Mucosa of rectum (tissue), 2 donors: Measurements from ENCODE around the gene MIPOL1.
A peak's percentile ranks its signal among the peaks of the same experiment; 100 is the strongest.

Experiments used
- H3K27ac ChIP-seq, 2 donors: one replicate each; pipeline ENCODE4 v1.7.0; 2013; ENCODE audit warnings: inconsistent platforms in 2 of 2, low read depth in 2 of 2, low read length in 2 of 2
- H3K27me3 ChIP-seq, 2 donors: one replicate each; pipeline ENCODE4 v1.7.0; 2013; ENCODE audit warnings: low read length in 2 of 2; ENCODE audit not compliant: control insufficient read depth in 2 of 2, insufficient read depth in 2 of 2
- H3K36me3 ChIP-seq, 2 donors: one replicate each; pipeline ENCODE4 v1.7.0; 2013; ENCODE audit warnings: low read length in 2 of 2; ENCODE audit not compliant: control insufficient read depth in 2 of 2, insufficient read depth in 2 of 2
- H3K4me1 ChIP-seq, 2 donors: one replicate each; pipeline ENCODE4 v1.7.0; 2013; ENCODE audit warnings: low read length in 2 of 2, mild to moderate bottlenecking in 1 of 2; ENCODE audit not compliant: control insufficient read depth in 2 of 2, insufficient read depth in 2 of 2
- H3K4me3 ChIP-seq, 2 donors: one replicate each; pipeline ENCODE4 v1.7.0; 2013; ENCODE audit warnings: low read length in 2 of 2
- H3K9ac ChIP-seq, 2 donors: one replicate each; pipeline ENCODE4 v1.7.0; 2013; ENCODE audit warnings: low read length in 2 of 2, low read depth in 1 of 2, mild to moderate bottlenecking in 1 of 2
- H3K9me3 ChIP-seq, 2 donors: one replicate each; pipeline ENCODE4 v1.7.0; 2013; ENCODE audit warnings: low read length in 2 of 2; ENCODE audit not compliant: control insufficient read depth in 2 of 2
- donor health status: healthy.
- donor health status: Normal muscosa, but diverticular disease.

Gene MIPOL1

GRCh38 chr14:37591941-37592481, 394.3 kb downstream of the MIPOL1 start:
- Histone ChIP-seq H3K36me3 (no peaks in the 10 kb centered on the region), H3K27ac (peak overlapping the region; percentile 72 to 96), H3K4me3 (peak overlapping the region; percentile 81 to 83), H3K9me3 (no peaks in the 10 kb centered on the region), H3K4me1 (peaks cover 6 to 9% of the 10 kb centered on the region in 2 donors), H3K27me3 (peaks cover 12% of the 10 kb centered on the region in 2 donors), H3K9ac (peak overlapping the region; percentile 63 to 91)

DNA sequence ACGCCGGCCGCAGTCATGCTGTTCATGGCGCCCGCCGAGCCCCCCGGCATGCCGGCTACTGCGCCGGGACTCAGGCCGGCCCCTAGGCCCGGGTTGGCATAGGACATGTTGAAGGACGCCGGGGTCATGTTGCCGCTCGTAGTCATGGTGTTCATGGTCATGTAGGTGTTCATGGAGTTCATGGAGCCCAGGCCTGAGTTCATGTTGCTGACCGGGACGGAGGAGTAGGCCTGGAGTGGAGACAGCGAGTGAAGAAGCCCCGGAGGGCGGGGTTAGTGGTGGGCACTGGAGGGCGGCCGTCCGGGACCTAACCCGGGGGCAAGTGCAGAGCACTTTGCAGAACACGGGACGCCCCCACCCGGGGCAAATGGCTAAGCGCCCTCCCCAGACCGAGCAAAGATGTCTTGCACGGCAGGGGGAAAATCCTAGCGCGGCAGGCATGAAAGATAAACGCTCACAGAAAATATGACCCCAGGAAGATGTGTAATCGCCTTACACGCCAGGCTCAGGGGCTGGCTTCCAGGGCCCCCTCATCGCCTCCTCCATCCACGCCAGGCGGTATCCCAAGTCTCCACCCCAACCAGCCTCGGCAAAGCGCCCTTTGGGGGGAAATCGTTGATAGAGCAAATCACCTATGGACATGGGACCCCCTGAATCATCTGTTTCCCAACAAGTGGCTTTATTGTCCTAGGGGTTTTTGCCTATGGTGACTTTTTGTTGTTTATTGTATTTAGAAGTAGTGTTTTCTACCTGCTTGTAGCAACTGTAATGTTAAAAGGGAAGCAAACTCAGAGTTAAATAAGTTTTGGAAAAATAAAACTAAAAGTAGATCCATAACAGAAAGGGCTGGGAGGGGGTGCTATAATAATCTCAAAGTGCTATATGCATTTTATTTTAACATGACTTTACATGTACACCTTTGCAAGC, 395.0 kb downstream of the MIPOL1 start:
- H3K27me3 ChIP-seq, result peaks cover 15 to 17% of the 10 kb centered on the region in 2 donors
- no peaks in the 10 kb centered on the region for H3K9me3 ChIP-seq
- H3K4me3 ChIP-seq, result peak overlapping the region; percentile 81 to 83
- peak overlapping the region; percentile 72 to 96 for H3K27ac ChIP-seq
- H3K9ac ChIP-seq, result peak overlapping the region; percentile 80 to 91
- peaks cover 10 to 13% of the 10 kb centered on the region in 2 donors for H3K4me1 ChIP-seq
- no peaks in the 10 kb centered on the region for H3K36me3 ChIP-seq

GRCh38 chr14:37593511-37594237, 395.9 kb downstream of the MIPOL1 start:
- peak overlapping the region; percentile 94 to 96 for H3K27ac ChIP-seq
- H3K9ac ChIP-seq, result peak overlapping the region; percentile 80 to 91
- H3K27me3 ChIP-seq, result peaks cover 18 to 20% of the 10 kb centered on the region in 2 donors
- no peaks in the 10 kb centered on the region for H3K36me3 ChIP-seq
- H3K4me3 ChIP-seq, result peak overlapping the region; percentile 81 to 83
- peaks cover 13 to 22% of the 10 kb centered on the region in 2 donors for H3K4me1 ChIP-seq
- no peaks in the 10 kb centered on the region for H3K9me3 ChIP-seq

- Histone ChIP-seq H3K9ac (peak overlapping the region; percentile 80 to 91), H3K9me3 (no peaks in the 10 kb centered on the region), H3K4me3 (peak overlapping the region; percentile 81 to 83), H3K4me1 (peaks cover 13 to 23% of the 10 kb centered on the region in 2 donors), H3K27me3 (peaks cover 20 to 23% of the 10 kb centered on the region in 2 donors), H3K27ac (peak overlapping the region; percentile 94 to 96), H3K36me3 (no peaks in the 10 kb centered on the region)
Observed at GRCh38 chr14:37594238-37594970, 396.7 kb downstream of the MIPOL1 start.

DNA sequence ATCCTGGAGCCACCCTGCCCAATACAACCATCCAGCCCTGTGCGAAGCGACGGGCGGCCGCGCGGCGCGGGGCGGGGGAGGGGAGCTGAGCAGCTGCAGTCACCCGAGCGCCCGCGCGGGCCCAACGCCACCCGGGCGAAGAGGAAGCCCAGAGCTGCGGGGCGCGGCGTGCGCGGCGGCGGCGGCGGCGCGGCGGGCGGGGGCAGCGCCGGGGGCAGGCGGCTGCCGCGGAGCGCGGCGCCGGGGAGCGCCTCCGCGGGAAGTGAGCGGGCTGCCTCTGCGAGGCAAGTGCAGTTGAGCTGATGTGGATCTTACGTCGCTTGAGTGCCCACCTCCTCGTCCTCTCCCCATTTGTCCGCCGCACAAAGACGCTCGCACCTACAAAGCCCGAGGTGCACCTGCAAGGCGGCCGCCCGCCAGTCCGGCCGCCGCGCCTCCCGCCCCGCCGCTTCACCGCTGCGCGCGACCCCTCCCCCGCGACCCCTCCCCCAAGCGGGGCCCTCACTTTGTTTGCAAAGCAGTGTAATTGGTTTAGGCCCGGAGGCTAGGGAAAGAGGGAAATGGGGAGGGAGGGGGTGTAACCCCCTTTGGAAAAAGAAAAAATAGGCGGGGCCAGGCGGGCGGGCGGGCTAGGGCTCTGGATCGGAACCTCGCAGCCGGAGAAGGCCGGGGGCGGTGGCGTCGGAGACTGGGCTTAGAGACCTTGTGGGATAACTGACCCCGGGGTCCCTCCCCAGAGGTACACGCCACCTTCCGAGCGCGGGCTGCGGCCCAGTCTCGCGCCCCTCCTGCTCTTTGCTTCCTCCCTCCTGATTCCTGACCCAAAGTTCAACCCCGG, 397.5 kb downstream of the MIPOL1 start, which contains the start of the genes FOXA1 and TTC6:
Gene FOXA1 (minus strand): TSS at position 279 of the 838 bp plus-strand sequence. CDS start 277 bp downstream, at position 2.
Gene TTC6 (plus strand): TSS at position 659 of the 838 bp plus-strand sequence. CDS start 26,436 bp downstream, outside the sequence.
- H3K4me1 ChIP-seq, result peaks cover 13 to 29% of the 10 kb centered on the region in 2 donors
- no peaks in the 10 kb centered on the region for H3K36me3 ChIP-seq
- peaks cover 20 to 23% of the 10 kb centered on the region in 2 donors for H3K27me3 ChIP-seq
- peak within 1 kb of the TSS; percentile 94 to 96 for H3K27ac ChIP-seq
- H3K9ac ChIP-seq, result peak within 1 kb of the TSS; percentile 80 to 91
- no peaks in the 10 kb centered on the region for H3K9me3 ChIP-seq
- peak within 1 kb of the TSS; percentile 81 to 83 for H3K4me3 ChIP-seq

DNA sequence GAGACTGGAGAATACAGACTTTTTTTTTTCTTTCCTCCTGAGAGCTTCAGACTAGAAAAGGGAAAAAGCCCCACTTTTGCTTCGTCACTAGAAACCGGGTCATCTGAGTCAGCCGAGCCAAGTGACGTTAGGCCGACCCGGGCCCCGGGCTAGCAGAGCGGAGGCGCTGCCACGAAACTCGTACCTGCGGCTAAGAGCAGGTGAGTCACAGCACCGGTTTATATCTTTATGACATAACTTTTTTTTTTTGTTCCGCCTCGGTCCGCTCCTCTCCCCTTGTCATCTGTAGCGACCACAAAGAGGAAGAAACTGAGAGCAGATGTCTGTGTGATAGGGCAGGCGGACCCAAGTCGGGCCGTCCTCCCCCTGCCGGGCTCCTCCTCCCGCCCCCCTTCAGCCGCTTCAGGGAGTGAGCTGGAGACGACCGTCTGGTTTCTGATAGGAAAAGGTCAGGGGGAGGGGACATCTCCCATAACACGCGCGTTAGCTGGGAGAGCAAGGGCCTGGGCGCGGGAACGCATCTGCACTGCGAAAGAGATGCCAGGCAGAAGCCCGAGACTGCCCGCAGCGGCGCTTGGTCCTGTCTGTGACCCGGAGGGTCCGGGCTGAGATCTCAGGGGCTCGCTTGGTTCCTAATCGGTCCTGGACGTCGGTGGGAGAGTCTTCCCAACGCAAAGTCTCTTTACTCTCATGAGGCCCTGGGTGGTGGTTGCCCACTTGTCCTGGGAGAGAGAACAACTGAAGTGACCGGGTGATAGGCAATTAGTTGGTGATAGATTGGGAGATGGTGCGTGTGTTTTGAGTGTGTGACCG, 398.3 kb downstream of the MIPOL1 start:
- H3K27ac ChIP-seq, result peak overlapping the region; percentile 94 to 96
- H3K4me1 ChIP-seq, result peaks cover 13 to 33% of the 10 kb centered on the region in 2 donors
- H3K27me3 ChIP-seq, result peaks cover 17 to 20% of the 10 kb centered on the region in 2 donors
- no peaks in the 10 kb centered on the region for H3K36me3 ChIP-seq
- peak overlapping the region; percentile 58 to 91 for H3K9ac ChIP-seq
- H3K9me3 ChIP-seq, result no peaks in the 10 kb centered on the region
- H3K4me3 ChIP-seq, result peak overlapping the region; percentile 73 to 83

- no peaks in the 10 kb centered on the region for H3K9me3 ChIP-seq
- H3K9ac ChIP-seq, result peak overlapping the region; percentile 63 to 88
- peak overlapping the region; percentile 94 to 96 for H3K27ac ChIP-seq
- no peaks in the 10 kb centered on the region for H3K36me3 ChIP-seq
- H3K4me3 ChIP-seq, result peak overlapping the region in 1 of 2 donors; percentile 73
- H3K4me1 ChIP-seq, result peaks cover 16 to 38% of the 10 kb centered on the region in 2 donors
- peaks cover 21 to 22% of the 10 kb centered on the region in 2 donors for H3K27me3 ChIP-seq
Observed at GRCh38 chr14:37596790-37597472, 399.2 kb downstream of the MIPOL1 start.

- Histone ChIP-seq H3K27me3 (peaks cover 23 to 27% of the 10 kb centered on the region in 2 donors), H3K4me3 (peak overlapping the region; percentile 73 to 75), H3K4me1 (peaks cover 19 to 42% of the 10 kb centered on the region in 2 donors), H3K9ac (peak overlapping the region; percentile 72 to 88), H3K36me3 (no peaks in the 10 kb centered on the region), H3K9me3 (no peaks in the 10 kb centered on the region), H3K27ac (peak overlapping the region; percentile 94 to 96)
Observed at GRCh38 chr14:37597538-37597913, 399.8 kb downstream of the MIPOL1 start.
